ENCODE data around the gene VPS4A.

DNA sequence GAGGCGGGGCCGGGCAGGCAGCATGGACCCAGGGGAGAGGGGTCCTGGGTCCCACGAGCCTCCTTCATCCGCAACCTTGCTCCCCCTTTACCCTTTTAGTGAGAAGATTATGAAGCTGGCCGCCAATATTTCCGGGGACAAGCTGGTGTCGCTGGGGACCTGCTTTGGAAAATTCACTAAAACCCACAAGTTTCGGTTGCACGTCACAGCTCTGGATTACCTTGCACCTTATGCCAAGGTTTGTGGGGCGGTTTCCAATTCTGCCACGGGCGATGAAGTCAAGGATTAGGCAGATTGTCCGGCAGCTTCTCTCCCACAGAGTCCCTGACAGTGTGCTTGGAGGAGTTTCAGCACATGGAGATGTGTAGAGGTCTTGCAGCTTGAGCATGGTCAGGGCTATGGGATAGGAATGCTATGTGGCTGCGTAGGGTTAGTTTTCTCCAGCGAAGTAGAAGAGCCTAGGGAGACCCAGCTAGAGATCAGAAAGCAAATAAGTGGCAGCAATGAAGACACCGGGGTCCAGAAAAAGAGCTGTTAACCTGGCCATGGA is 29.0 kb downstream of the VPS4A start:
- no peak for TF ChIP-seq POLR2A (IDR thresholded peaks at IDR 0.05)
- TF ChIP-seq, protein P1, sequence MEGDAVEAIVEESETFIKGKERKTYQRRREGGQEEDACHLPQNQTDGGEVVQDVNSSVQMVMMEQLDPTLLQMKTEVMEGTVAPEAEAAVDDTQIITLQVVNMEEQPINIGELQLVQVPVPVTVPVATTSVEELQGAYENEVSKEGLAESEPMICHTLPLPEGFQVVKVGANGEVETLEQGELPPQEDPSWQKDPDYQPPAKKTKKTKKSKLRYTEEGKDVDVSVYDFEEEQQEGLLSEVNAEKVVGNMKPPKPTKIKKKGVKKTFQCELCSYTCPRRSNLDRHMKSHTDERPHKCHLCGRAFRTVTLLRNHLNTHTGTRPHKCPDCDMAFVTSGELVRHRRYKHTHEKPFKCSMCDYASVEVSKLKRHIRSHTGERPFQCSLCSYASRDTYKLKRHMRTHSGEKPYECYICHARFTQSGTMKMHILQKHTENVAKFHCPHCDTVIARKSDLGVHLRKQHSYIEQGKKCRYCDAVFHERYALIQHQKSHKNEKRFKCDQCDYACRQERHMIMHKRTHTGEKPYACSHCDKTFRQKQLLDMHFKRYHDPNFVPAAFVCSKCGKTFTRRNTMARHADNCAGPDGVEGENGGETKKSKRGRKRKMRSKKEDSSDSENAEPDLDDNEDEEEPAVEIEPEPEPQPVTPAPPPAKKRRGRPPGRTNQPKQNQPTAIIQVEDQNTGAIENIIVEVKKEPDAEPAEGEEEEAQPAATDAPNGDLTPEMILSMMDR (IDR thresholded peaks at IDR 0.05), result no peak

Measured in heart left ventricle (tissue), 13 donors.